NCI-H1930 (cell line): ENCODE data around the gene BCL2L11.

Experiments used
- DNase-seq, 2 experiments: peaks; one replicate each; lab custom pipeline; 2025; lab: John Stamatoyannopoulos, UW

Gene BCL2L11

GRCh38 chr2:111191877-111192276, 71.2 kb downstream of the BCL2L11 start:
- no peak for DNase-seq

- no peak for DNase-seq
These were observed 72.2 kb downstream of the BCL2L11 start for GRCh38 chr2:111192776-111193368.

GRCh38 chr2:111194835-111195621, 74.3 kb downstream of the BCL2L11 start:
- DNase-seq = no peak

- no peak for DNase-seq
These were observed 75.7 kb downstream of the BCL2L11 start for GRCh38 chr2:111196435-111196834.

- DNase-seq = no peak
These were observed 78.0 kb downstream of the BCL2L11 start for GRCh38 chr2:111198701-111199100.

GRCh38 chr2:111199840-111200239, 79.1 kb downstream of the BCL2L11 start:
- no peak for DNase-seq

GRCh38 chr2:111200333-111200881, 79.7 kb downstream of the BCL2L11 start:
- no peak for DNase-seq

- DNase-seq = no peak
These were observed 80.5 kb downstream of the BCL2L11 start for GRCh38 chr2:111201214-111201613.

GRCh38 chr2:111202266-111203040, 81.7 kb downstream of the BCL2L11 start:
- no peak for DNase-seq

- no peak for DNase-seq
These were observed 84.0 kb downstream of the BCL2L11 start for GRCh38 chr2:111204706-111205105.

GRCh38 chr2:111205774-111206173, 85.1 kb downstream of the BCL2L11 start:
- no peak for DNase-seq

- DNase-seq = no peak
These were observed 87.1 kb downstream of the BCL2L11 start for GRCh38 chr2:111207851-111208250.

GRCh38 chr2:111208639-111209038, 87.9 kb downstream of the BCL2L11 start:
- DNase-seq = no peak

GRCh38 chr2:111209045-111209514, 88.4 kb downstream of the BCL2L11 start:
- no peak for DNase-seq

- no peak for DNase-seq
These were observed 89.3 kb downstream of the BCL2L11 start for GRCh38 chr2:111210036-111210435.

- DNase-seq = no peak
These were observed 93.2 kb downstream of the BCL2L11 start for GRCh38 chr2:111213877-111214276.

- no peak for DNase-seq
These were observed 96.3 kb downstream of the BCL2L11 start for GRCh38 chr2:111216811-111217652.
